ENCODE results near the gene FOXK1. TPM values are rescaled to one million over a fixed set of nuclear protein-coding genes. Genes with fewer than 3 reads are reported as not detected.

FOXK1 gene

Small RNA genes within 50 kb of the gene (small RNA-seq; reads per million reads assigned to genes)
- gene MIR4656 (ENCODE audit: insufficient read depth): not detected
- gene RF00019 (ENCODE audit: insufficient read depth): not detected

Measured in neuronal stem cell (in vitro differentiated cells).